Measurements from ENCODE around the gene DET1. TPM values are rescaled to one million over a fixed set of nuclear protein-coding genes. Genes with fewer than 3 reads are reported as not detected.

Gene DET1
- total RNA-seq, 1 experiment from 2014 or later: 6.6 TPM

- peaks cover 6 to 16% (median 8%) of the 10 kb centered on the region in 3 experiments; a peak in 6 of 7 replicates for H3K36me3 Mint-ChIP-seq (ENCODE audit: insufficient read depth in 1 of 3, low read depth in 3 of 3)
- Histone ChIP-seq H3K14ac (ENCODE audit: insufficient read depth, low read length) (no peak overlapping the region), H3K27me3 (ENCODE audit: insufficient read depth, low read length) (no peaks in the 10 kb centered on the region), H3T11ph (ENCODE audit: low read length) (no peak overlapping the region), H2AFZ (ENCODE audit: low read length) (no peak overlapping the region), H4K20me1 (ENCODE audit: control insufficient read depth, insufficient read depth, insufficient read length) (no peaks in the 10 kb centered on the region), H3K23me2 (ENCODE audit: insufficient read length, low read depth, low read length, poor library complexity, severe bottlenecking) (no peaks in the 10 kb centered on the region), H4K8ac (replicated peaks; ENCODE audit: insufficient read length, low read depth, low read length) (no peak overlapping the region), H4K5ac (ENCODE audit: insufficient read length, low read depth, low read length) (no peak overlapping the region), H3K9ac (ENCODE audit: extremely low read depth, insufficient read length, low read length) (no peak overlapping the region), H3K23ac (ENCODE audit: insufficient read length, low read depth, low read length) (no peak overlapping the region), H2AK5ac (ENCODE audit: insufficient read length, low read length) (no peak overlapping the region), H2BK12ac (ENCODE audit: insufficient read length, low read depth, low read length) (no peak overlapping the region), H4K91ac (ENCODE audit: insufficient read length, low read depth, low read length) (no peak overlapping the region), H3K4me2 (ENCODE audit: insufficient read depth, insufficient read length, low read length) (no peak overlapping the region), H3K27ac (ENCODE audit: insufficient read length, low read depth, low read length) (no peak overlapping the region), H3K79me1 (ENCODE audit: insufficient read depth, low read depth, low read length, poor library complexity, severe bottlenecking) (no peaks in the 10 kb centered on the region), H2BK5ac (ENCODE audit: insufficient read length, low read length) (no peak overlapping the region), H3K9me3 (ENCODE audit: control insufficient read depth, low read depth, low read length) (no peaks in the 10 kb centered on the region), H2BK120ac (ENCODE audit: low read depth, low read length, poor library complexity, severe bottlenecking) (no peak overlapping the region), H3K18ac (ENCODE audit: insufficient read length, low read depth, low read length) (no peak overlapping the region), H3K4ac (ENCODE audit: low read depth, low read length) (no peak overlapping the region), H2BK20ac (ENCODE audit: low read depth, low read length, poor library complexity, severe bottlenecking) (no peak overlapping the region), H3K56ac (ENCODE audit: insufficient read length, low read depth, low read length) (no peak overlapping the region), H3K4me1 (ENCODE audit: insufficient read depth, low read length) (no peaks in the 10 kb centered on the region), H3K79me2 (ENCODE audit: insufficient read depth, low read length) (no peaks in the 10 kb centered on the region), H2BK15ac (ENCODE audit: low read depth, low read length) (no peak overlapping the region)
- no CpG with 5 or more reads among the region's 3 CpGs for WGBS (ENCODE audit: extremely low coverage, insufficient read length, low lambda C conversion rate)
- no peak overlapping the region for H3K27ac Mint-ChIP-seq
- peaks cover 6 to 7% of the 10 kb centered on the region in 2 experiments; a peak in 3 of 5 replicates for H3K9me3 Mint-ChIP-seq
- no peaks in the 10 kb centered on the region for H3K27me3 Mint-ChIP-seq (ENCODE audit: low read depth)
- TF ChIP-seq, protein P1, sequence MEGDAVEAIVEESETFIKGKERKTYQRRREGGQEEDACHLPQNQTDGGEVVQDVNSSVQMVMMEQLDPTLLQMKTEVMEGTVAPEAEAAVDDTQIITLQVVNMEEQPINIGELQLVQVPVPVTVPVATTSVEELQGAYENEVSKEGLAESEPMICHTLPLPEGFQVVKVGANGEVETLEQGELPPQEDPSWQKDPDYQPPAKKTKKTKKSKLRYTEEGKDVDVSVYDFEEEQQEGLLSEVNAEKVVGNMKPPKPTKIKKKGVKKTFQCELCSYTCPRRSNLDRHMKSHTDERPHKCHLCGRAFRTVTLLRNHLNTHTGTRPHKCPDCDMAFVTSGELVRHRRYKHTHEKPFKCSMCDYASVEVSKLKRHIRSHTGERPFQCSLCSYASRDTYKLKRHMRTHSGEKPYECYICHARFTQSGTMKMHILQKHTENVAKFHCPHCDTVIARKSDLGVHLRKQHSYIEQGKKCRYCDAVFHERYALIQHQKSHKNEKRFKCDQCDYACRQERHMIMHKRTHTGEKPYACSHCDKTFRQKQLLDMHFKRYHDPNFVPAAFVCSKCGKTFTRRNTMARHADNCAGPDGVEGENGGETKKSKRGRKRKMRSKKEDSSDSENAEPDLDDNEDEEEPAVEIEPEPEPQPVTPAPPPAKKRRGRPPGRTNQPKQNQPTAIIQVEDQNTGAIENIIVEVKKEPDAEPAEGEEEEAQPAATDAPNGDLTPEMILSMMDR (conservative IDR thresholded peaks at IDR 0.05): no peak
- no peak overlapping the region for H3K4me3 Mint-ChIP-seq
- DNase-seq: no peak
- no peaks in the 10 kb centered on the region for H3K4me1 Mint-ChIP-seq
Measured at GRCh38 chr15:88518903-88519302, 27.6 kb downstream of the DET1 start.

All from H9 (cell line).